ENCODE measurements around the gene ST13.
"Not testable (repeated sequence)": the region's sequence is repeated elsewhere in the genome, so short reads cannot be mapped to it uniquely, and the experiment has no call there.

The ST13 gene

DNA sequence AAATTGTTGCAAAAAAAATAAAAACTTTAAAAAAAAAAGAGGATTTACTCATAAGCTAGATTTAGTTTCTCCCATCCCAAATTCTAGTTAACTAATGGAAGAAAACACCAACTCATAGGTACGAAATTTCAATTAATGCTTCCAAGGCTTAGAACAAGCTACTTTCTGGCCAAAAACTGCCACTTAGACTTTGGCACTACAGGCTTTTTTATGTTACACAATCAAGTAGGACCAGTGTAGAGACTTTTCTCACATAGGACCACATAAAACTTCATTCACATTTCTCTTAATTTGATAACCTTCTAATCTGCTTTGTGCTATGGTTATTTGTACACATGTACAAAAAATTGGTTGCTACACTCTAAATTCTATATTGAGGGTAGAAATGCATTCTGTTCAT lies 3.1 kb downstream of the ST13 start:
- Histone ChIP-seq H3K9me3 (ENCODE audit: control insufficient read depth, insufficient read depth, low read depth, low read length) (no peaks in the 10 kb centered on the region), H3K4me3 (ENCODE audit: low read depth, low read length) (no peak overlapping the region), H3K36me3 (ENCODE audit: control insufficient read depth in 2 of 2, insufficient read depth in 1 of 2, low read length in 2 of 2) (peaks cover 17 to 48% of the 10 kb centered on the region in 2 experiments), H3K4me1 (ENCODE audit: control insufficient read depth, insufficient read depth, low read length) (peaks cover 22% of the 10 kb centered on the region), H3K27ac (ENCODE audit: extremely low read depth, low read depth, low read length) (no peak overlapping the region)
- no peak for TF ChIP-seq ZNF214 (tag by site-specific recombination; IDR thresholded peaks at IDR 0.05; ENCODE audit: borderline replicate concordance)
- TF ChIP-seq ZNF350 (tag by site-specific recombination; IDR thresholded peaks at IDR 0.05), result no peak
- TF ChIP-seq HOXA7 (CRISPR knock-in tag; IDR thresholded peaks at IDR 0.05; ENCODE audit: borderline replicate concordance), result no peak
- no peak for TF ChIP-seq ZNF423 (tag by site-specific recombination; IDR thresholded peaks at IDR 0.05)
- TF ChIP-seq MEIS1 (CRISPR knock-in tag; IDR thresholded peaks at IDR 0.05; ENCODE audit: borderline replicate concordance), result no peak
- TF ChIP-seq ZNF843 (tag by site-specific recombination; IDR thresholded peaks at IDR 0.05), result no peak
- TF ChIP-seq FEZF1 (tag by site-specific recombination; IDR thresholded peaks at IDR 0.05), result no peak
- no peak for TF ChIP-seq ZNF473 (tag by site-specific recombination; IDR thresholded peaks at IDR 0.05)
- TF ChIP-seq ZNF202 (tag by site-specific recombination; IDR thresholded peaks at IDR 0.05; ENCODE audit: borderline replicate concordance), result no peak
- TF ChIP-seq ZNF510 (tag by site-specific recombination; IDR thresholded peaks at IDR 0.05; ENCODE audit: insufficient replicate concordance), result no peak
- no peak for TF ChIP-seq RBAK (tag by site-specific recombination; IDR thresholded peaks at IDR 0.05)
- TF ChIP-seq ZNF670 (tag by site-specific recombination; IDR thresholded peaks at IDR 0.05; ENCODE audit: low read depth), result no peak
- no peak for TF ChIP-seq ZNF23 (tag by site-specific recombination; IDR thresholded peaks at IDR 0.05; ENCODE audit: borderline replicate concordance)
- ChIA-PET CTCF (interaction anchor here (1.0 to 4.2 kb wide), 5 partner anchors 46 to 206 kb away, joined by 4 to 20 read pairs (median 4); no protein-coding TSS in a partner anchor), POLR2A (interaction anchor here (0.6 kb wide), 1 partner anchor 125 kb away, joined by 3 read pairs; no protein-coding TSS in a partner anchor)

DNA sequence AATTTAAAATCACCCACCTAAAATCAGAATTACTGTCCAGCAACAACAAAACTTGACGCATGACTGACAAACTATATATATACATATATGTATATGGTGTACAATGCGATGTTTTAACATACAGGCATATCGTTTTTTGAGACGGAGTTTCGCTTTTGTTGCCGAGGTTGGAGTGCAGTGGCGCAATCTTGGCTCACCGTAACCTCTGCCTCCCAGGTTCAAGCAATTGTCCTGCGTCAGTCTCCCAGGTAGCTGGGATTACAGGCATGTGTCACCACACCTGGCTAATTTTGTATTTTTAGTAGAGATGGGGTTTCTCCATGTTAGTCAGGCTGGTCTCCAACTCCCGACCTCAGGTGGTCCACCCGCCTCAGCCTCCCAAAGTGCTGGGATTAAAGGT lies 10.6 kb downstream of the ST13 start:
- peaks cover 82 to 97% of the 10 kb centered on the region in 2 experiments for H3K36me3 ChIP-seq (ENCODE audit: control insufficient read depth in 2 of 2, insufficient read depth in 1 of 2, low read length in 2 of 2)
- POLR2A ChIA-PET; CTCF ChIA-PET; H3K27ac ChIP-seq (ENCODE audit: extremely low read depth, low read depth, low read length); H3K4me1 ChIP-seq (ENCODE audit: control insufficient read depth, insufficient read depth, low read length); H3K9me3 ChIP-seq (ENCODE audit: control insufficient read depth, insufficient read depth, low read depth, low read length); H3K4me3 ChIP-seq (ENCODE audit: low read depth, low read length): not testable (repeated sequence)
- TF ChIP-seq, protein P1, sequence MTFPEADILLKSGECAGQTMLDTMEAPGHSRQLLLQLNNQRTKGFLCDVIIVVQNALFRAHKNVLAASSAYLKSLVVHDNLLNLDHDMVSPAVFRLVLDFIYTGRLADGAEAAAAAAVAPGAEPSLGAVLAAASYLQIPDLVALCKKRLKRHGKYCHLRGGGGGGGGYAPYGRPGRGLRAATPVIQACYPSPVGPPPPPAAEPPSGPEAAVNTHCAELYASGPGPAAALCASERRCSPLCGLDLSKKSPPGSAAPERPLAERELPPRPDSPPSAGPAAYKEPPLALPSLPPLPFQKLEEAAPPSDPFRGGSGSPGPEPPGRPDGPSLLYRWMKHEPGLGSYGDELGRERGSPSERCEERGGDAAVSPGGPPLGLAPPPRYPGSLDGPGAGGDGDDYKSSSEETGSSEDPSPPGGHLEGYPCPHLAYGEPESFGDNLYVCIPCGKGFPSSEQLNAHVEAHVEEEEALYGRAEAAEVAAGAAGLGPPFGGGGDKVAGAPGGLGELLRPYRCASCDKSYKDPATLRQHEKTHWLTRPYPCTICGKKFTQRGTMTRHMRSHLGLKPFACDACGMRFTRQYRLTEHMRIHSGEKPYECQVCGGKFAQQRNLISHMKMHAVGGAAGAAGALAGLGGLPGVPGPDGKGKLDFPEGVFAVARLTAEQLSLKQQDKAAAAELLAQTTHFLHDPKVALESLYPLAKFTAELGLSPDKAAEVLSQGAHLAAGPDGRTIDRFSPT (tag by site-specific recombination; IDR thresholded peaks at IDR 0.05), result 0 out of 2 replicates have a peak, but pooled peaks have one; percentile 36
- peak; percentile 46; the same call in 1 of the 2 replicates for TF ChIP-seq GLIS1 (tag by site-specific recombination; IDR thresholded peaks at IDR 0.05)
- TF ChIP-seq, protein P2, sequence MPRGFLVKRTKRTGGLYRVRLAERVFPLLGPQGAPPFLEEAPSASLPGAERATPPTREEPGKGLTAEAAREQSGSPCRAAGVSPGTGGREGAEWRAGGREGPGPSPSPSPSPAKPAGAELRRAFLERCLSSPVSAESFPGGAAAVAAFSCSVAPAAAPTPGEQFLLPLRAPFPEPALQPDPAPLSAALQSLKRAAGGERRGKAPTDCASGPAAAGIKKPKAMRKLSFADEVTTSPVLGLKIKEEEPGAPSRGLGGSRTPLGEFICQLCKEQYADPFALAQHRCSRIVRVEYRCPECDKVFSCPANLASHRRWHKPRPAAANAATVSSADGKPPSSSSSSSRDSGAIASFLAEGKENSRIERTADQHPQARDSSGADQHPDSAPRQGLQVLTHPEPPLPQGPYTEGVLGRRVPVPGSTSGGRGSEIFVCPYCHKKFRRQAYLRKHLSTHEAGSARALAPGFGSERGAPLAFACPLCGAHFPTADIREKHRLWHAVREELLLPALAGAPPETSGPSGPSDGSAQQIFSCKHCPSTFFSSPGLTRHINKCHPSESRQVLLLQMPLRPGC (tag by site-specific recombination; IDR thresholded peaks at IDR 0.05), result peak; percentile 48; the same call in 1 of the 2 replicates

DNA sequence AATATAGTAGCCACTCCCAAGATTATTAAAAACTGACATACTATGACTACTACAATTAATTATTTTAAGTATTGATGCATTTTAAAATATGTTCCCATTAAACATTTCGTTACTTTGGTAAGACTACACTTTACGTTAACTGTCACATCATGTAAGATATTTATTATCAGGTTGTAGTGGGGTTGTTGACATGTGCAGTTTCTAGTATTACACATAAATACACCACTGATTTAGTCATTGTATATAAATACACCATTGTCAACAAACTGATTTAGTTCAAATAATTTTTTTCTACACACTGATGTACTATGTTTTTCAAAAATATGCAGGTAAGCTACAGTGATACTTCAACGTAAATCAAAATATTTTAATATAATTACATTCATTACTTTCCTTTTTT lies 11.5 kb downstream of the ST13 start:
- H3K36me3 ChIP-seq (ENCODE audit: control insufficient read depth in 2 of 2, insufficient read depth in 1 of 2, low read length in 2 of 2), result peaks cover 89 to 97% of the 10 kb centered on the region in 2 experiments
- H3K4me1 ChIP-seq (ENCODE audit: control insufficient read depth, insufficient read depth, low read length), result no peaks in the 10 kb centered on the region
- no peak overlapping the region for H3K27ac ChIP-seq (ENCODE audit: extremely low read depth, low read depth, low read length)
- H3K9me3 ChIP-seq (ENCODE audit: control insufficient read depth, insufficient read depth, low read depth, low read length), result no peaks in the 10 kb centered on the region
- H3K4me3 ChIP-seq (ENCODE audit: low read depth, low read length), result no peak overlapping the region
- ChIA-PET CTCF (no interaction called here), POLR2A (no interaction called here)
- TF ChIP-seq KLF9 (tag by site-specific recombination; IDR thresholded peaks at IDR 0.05; ENCODE audit: low read depth) (no peak), MYNN (tag by site-specific recombination; IDR thresholded peaks at IDR 0.05; ENCODE audit: borderline replicate concordance) (no peak), ZNF132 (tag by site-specific recombination; IDR thresholded peaks at IDR 0.05; ENCODE audit: borderline replicate concordance) (no peak), ZNF366 (tag by site-specific recombination; conservative IDR thresholded peaks at IDR 0.05) (no peak), EGR2 (tag by site-specific recombination; IDR thresholded peaks at IDR 0.05; ENCODE audit: low read depth) (no peak), ZNF670 (tag by site-specific recombination; IDR thresholded peaks at IDR 0.05; ENCODE audit: low read depth) (no peak), SALL2 (tag by site-specific recombination; IDR thresholded peaks at IDR 0.05; ENCODE audit: borderline replicate concordance) (no peak), ZNF501 (tag by site-specific recombination; IDR thresholded peaks at IDR 0.05) (no peak), ZNF561 (tag by site-specific recombination; IDR thresholded peaks at IDR 0.05; ENCODE audit: borderline replicate concordance) (no peak), ZNF624 (tag by site-specific recombination; IDR thresholded peaks at IDR 0.05) (no peak), ZNF391 (tag by site-specific recombination; IDR thresholded peaks at IDR 0.05; ENCODE audit: borderline replicate concordance, low read depth) (no peak), ZNF792 (tag by site-specific recombination; IDR thresholded peaks at IDR 0.05) (no peak), ZNF37A (tag by site-specific recombination; IDR thresholded peaks at IDR 0.05) (no peak)
- TF ChIP-seq, protein P3, sequence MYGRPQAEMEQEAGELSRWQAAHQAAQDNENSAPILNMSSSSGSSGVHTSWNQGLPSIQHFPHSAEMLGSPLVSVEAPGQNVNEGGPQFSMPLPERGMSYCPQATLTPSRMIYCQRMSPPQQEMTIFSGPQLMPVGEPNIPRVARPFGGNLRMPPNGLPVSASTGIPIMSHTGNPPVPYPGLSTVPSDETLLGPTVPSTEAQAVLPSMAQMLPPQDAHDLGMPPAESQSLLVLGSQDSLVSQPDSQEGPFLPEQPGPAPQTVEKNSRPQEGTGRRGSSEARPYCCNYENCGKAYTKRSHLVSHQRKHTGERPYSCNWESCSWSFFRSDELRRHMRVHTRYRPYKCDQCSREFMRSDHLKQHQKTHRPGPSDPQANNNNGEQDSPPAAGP (tag by site-specific recombination; IDR thresholded peaks at IDR 0.05), result no peak

All from HEK293 (cell line).